Erythroblast (primary cell): ENCODE results near the gene CDC42BPG.

ENCODE experiments used
- GATA1 ChIP-seq: IDR thresholded peaks from 2 replicates; pipeline ENCODE4 v1.6.1; 2011; ENCODE audit warnings: low read depth, mild to moderate bottlenecking, control low read depth, low read length, moderate library complexity
- POLR2A ChIP-seq: IDR thresholded peaks from 2 replicates; pipeline ENCODE4 v1.6.1; 2011; ENCODE audit warnings: mild to moderate bottlenecking, low read length

- no peak for TF ChIP-seq POLR2A
- TF ChIP-seq GATA1, result no peak
Measured at GRCh38 chr11:64832467-64833197, 11.8 kb downstream of the CDC42BPG start.
